GM18907 (cell line): Measurements from ENCODE around the gene TUBB2B.
"Not testable (repeated sequence)": the region's sequence is repeated elsewhere in the genome, so short reads cannot be mapped to it uniquely, and the experiment has no call there.

Source experiments
- ATAC-seq: cut with Tn5 transposase; IDR thresholded peaks from one replicate; pipeline ENCODE4 v1.9.1; 2021; ENCODE audit warnings: mild to moderate bottlenecking, moderate library complexity; ENCODE audit not compliant: unreplicated experiment

The TUBB2B gene

DNA sequence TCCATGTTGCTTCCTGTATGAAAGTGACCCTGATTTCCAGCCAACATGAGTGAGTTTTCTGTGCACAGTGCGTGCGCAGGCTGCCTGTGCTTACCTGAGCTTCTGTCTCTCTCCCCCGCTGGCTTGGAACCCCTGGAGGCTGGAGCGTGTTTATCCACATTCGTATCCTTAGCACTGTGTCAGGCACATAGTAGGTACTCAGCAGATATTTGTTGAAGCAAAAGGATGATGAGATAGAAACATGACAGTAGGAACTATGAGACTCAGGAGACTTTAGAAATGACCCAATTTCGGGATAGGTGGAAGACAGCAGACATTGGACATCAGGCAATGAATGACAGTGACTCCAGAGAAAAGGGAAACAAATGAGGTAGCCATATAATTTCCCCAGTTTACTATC, 15.2 kb downstream of the TUBB2B start:
- ATAC-seq = no peak

DNA sequence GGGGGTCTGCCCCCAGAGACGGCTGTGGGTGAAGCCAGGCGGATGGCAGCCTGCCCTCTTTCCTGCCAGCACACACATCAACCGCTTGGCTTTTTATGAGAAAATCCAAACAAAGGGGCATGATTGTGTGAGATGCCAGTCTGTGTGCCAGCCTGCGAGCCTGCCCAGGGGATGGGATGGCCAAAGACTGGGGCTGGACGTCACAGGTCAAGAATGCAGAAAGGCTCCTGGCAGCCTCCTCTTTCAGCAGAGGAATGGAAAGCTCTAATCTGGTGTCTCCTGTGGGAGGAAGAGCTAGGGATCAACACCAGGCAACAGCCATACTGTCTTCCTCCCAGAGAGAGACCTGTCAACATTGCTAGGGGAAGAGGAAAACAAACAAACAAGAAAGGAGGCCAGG, 15.8 kb downstream of the TUBB2B start:
- ATAC-seq = no peak

DNA sequence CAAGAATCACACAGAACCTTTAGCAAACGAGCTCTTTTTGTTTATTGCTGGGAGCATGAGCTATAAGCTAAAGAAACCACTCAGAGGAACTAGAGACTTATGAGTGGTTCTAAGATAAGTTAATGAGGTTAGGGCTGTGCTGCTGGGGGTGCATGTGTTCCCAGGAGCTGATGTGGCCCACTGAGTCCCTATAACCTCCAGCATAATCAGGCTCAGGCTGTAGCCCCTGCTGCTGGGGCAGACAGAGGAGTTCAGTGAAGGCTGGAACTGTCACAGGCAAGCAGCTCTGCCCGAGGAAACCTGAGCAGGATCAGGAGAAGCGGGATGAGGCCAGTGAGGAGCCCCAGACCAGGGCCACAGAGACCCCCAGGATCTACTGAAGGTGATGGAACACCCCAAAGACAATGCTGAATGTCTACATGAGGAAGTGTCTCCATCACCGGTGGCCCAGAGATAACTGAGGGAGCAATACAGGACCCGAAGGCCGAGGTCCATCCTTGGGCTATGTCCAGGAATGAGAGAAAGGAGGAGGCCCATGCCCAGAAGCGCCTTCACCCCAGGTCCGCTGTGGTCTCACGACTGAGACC, 17.3 kb downstream of the TUBB2B start:
- ATAC-seq = peak; percentile 28

GRCh38 chr6:3209114-3210023, 18.1 kb downstream of the TUBB2B start:
- peak; percentile 72 for ATAC-seq

DNA sequence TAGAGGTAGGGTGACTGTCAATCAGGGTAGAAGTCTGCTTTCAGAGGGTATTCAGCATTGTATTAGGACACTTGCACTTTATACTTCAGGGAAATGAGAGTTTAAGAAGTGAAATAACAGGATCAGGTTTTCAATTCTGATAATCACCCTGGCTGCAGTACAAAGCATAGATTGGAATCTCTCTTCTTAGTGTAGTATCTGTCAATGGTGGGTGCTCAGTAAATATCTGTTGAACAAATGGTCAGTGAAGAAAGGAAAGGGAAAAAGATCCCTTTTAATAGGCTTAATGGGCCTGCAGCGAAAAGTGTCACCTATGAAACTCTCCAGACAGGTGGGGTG, 18.7 kb downstream of the TUBB2B start:
- ATAC-seq = no peak

- ATAC-seq = no peak
Measured at GRCh38 chr6:3208098-3208774, 19.2 kb downstream of the TUBB2B start.

DNA sequence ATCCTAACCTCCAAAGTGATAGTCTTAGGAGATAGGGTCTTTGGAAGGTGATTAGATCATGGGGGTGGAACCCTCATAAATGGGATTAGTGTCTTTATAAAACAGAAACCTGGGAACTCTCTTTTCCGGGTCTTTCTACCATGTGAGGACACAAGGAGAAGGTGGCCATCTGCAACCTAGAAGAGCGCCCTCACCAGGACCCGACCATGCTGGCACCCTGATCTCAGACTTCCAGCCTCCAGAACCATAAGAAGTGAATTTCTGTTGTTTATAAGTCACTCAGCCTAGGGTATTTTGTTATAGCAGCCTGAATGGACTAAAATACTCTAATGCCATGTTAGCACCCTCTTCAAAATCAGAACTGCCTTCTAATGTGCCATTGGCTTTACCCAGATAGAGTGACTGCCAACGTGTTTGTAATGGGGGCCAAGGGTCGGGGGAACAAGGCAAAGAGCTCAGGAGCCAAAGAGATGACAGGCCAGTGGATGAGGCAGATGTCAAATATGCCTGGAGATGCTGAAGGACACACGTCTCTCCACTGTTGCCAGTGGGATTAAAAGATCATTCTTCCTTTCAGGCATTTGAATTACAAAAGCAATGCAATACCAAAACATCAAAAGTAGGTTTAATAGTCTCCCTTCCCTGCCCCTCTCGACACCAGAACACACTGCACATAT, 21.0 kb downstream of the TUBB2B start:
- no peak for ATAC-seq

GRCh38 chr6:3205913-3206312, 21.5 kb downstream of the TUBB2B start:
- ATAC-seq = no peak

GRCh38 chr6:3204921-3205320, 22.5 kb downstream of the TUBB2B start:
- no peak for ATAC-seq

DNA sequence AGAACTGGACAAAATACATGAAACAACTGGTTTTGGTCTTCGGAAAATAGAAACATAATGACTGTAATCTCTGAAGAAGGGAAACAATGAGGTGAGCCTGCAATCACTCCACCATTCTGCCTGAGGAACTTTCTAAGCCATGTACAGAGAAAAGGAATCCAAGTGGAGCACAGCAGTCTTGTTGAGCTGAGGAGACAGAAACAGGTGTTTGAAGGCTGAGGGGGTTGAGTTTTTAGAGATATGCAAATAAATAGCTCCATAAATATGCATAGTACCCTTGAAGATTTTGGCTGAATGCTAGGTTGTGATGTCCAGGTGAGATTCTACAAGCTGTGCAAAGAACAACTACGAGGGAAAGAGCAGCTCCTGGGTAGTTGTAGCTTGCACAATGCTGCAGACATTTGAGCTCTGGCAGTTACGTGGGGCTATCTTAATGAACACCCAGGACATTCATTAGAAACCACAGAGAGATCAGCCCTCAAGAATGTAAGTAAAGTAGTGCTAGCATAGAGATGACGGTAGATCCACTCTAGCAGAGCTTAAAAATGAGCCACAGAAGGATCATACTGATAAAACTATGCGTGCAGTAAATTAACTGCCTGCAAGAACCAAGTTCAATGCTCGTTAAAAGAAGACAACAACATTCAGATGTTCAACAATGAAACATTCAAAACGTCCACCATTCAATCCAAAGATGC, 24.3 kb downstream of the TUBB2B start:
- no peak for ATAC-seq

DNA sequence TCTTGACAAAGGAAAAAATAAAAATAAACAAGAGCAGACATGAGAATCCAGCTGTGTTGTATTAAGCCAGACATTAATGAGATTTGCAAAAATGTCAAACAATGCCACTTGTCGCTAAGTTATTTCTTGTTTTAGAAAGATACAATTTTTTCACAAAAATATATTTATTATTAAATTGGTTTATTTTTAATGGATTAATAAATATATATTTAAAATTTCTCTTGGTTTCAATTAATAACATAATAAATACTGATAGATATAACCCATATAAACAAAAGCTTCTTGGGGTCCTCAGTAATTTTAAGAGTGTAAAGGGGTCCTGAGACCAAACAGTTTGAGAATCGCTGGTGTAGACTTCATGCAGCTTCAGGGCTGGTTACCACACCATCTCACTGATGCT, 26.1 kb downstream of the TUBB2B start:
- ATAC-seq = no peak

DNA sequence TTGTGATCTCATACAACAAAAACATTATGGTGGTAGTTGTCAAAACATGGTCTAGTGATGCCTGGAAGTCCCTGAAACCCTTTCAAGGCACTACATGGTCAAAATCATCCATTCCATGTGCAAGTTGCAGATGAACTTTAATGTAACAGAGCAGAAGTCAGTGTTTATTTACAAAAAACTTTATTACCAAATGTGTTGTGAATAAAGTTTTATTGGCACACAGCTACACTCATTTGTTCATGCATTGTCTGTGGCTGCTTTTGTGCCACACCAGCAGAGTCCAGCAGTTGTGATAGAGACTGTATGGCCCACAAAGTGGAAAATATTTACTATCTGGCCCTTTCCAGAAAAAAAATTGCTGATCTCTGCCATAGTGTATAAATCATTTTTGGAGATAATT, 26.8 kb downstream of the TUBB2B start:
- ATAC-seq = no peak

DNA sequence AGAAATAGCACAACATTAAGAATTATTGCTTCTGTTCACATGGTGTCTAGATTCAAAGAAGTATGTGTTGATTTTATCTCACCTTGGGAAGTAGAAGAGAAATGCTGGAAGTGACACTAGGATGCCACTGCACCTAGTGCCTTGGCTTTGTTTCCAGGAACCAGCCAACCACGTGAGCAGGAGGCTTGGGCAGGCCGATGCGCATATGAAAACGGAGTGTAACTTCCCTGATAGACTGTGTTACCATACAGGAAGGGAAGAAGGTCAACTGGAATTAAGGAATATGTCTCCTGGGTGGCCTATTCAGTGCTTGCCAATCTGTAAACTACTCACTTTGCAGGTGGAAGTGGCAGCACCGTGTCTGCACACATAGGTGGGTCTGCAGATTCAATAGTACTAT, 28.1 kb downstream of the TUBB2B start:
- ATAC-seq = no peak

DNA sequence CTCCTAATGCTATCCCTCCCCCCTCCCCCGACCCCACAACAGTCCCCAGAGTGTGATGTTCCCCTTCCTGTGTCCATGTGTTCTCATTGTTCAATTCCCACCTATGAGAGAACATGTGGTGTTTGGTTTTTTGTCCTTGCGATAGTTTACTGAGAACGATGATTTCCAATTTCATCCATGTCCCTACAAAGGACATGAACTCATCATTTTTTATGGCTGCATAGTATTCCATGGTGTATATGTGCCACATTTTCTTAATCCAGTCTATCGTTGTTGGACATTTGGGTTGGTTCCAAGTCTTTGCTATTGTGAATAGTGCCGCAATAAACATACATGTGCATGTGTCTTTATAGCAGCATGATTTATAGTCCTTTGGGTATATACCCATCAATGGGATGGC, 29.7 kb downstream of the TUBB2B start:
- ATAC-seq = not testable (repeated sequence)

DNA sequence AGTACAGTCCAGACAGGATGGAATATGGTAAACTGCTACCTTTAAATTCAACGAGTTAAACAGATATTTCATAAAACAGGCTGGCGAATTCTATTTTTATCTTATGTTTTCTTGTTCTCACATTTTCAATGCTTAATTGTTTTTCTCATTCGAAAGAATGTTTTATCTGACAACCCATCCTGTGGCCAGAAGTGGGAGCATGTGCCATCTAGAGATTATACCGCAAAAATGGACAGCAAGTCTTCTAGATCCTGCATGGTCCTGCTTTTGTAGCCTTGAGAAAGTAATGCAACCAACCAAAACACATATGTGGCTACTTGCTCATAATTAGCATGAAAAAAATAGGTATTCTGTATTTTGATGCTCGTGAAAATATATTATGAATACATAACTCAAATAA, 30.7 kb downstream of the TUBB2B start:
- no peak for ATAC-seq

- ATAC-seq = no peak
Measured at GRCh38 chr6:3195695-3196497, 31.6 kb downstream of the TUBB2B start.

GRCh38 chr6:3195420-3195694, 32.1 kb downstream of the TUBB2B start:
- ATAC-seq = no peak

- ATAC-seq = no peak
Measured at GRCh38 chr6:3194535-3195419, 32.7 kb downstream of the TUBB2B start.

- ATAC-seq = no peak
Measured at GRCh38 chr6:3193102-3193849, 34.2 kb downstream of the TUBB2B start.
